T-helper 1 cell treated with Interleukin-12 subunit alpha and Interleukin-12 subunit beta and Interleukin-4 antibody, amounts not matched to agents 30 ng/mL and 1 ng/mL, for 36 hours (primary cell): ENCODE data around the gene MRPS14. TPM values are rescaled to one million over a fixed set of nuclear protein-coding genes. Genes with fewer than 3 reads are reported as not detected.

Experiments
- intact Hi-C: fragments of 100-400 bp; cut with micrococcal nuclease; formaldehyde crosslinking; loops from one replicate; pipeline ENCODE4 v1.15.1; 2024
- total RNA-seq: library from RNA; stranded (reverse); gene quantifications from 2 replicates; pipeline ENCODE4 v1.2.3, GENCODE V29; 2022

The MRPS14 gene
- total RNA-seq, 1 donor from 2014 or later = 30.7 TPM

- intact Hi-C loops = loop anchor here (5.0 kb wide), 2 partner anchors 48 to 1858 kb away; no protein-coding TSS in a partner anchor
Measured at GRCh38 chr1:175024773-175025172, 1.5 kb upstream of the MRPS14 start.

- intact Hi-C loops = loop anchor here (1.0 to 2.0 kb wide), 12 partner anchors 25 to 1547 kb away; partner anchors contain the start of genes CACYBP, CENPL, COP1 and DARS2
Measured at GRCh38 chr1:175023922-175024242, 657 bp upstream of the MRPS14 start.

DNA sequence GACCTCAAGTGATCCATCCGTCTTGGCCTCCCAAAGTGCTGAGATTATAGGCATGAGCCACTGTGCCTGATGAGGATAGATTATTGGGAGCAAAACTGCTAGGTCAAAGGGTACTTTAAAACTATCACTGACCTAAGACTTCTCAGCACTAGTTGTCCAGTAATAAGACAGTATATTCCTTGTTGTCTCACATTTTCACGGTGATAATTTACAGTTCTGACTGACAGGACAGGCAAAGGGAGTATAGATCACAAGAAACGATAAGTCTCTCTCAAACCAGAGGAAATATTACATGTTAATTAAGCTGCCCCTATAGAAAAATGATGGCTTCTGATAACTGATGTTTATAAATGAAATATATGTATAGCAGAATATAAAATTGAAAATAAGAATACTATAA is 3.7 kb downstream of the MRPS14 start:
- intact Hi-C loops = no loop called here

DNA sequence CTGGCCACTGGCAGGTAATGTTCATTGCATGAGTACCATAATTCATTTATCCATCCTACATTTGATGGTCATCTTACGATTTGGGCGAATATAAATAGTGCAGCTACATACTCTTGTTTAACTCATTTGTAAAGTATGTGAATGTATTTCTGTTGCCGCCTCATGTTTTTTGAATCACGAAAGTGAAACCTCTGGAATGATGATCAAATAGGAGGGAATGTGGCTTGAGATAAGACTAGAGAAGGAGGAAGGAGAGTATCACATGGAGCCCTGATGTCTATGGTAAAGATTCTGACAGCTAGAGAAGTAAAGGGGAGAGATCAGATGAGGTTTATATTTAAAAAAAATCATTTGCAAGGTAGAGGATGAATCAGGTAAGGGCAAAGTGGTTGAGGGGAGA is 8.0 kb downstream of the MRPS14 start:
- intact Hi-C loops = no loop called here

DNA sequence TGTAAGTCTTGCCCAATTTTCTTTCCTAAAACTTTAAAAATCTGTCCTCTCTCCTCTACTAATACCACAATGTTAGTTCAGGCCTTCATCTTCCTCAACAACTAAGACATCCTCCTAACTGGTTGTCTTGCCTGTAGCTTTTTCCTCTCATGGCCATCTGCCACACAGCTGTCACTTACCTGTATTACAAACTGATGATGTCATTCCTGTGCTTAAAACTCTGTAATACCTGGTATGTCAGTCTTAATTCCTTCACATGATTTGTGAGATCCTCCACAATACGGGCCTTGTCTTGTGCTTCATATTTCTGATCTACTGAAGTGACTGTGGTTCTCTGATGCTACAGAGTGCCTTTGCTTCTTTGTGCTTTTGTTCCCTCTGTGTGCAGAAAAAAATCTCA is 9.8 kb downstream of the MRPS14 start:
- intact Hi-C loops = no loop called here

DNA sequence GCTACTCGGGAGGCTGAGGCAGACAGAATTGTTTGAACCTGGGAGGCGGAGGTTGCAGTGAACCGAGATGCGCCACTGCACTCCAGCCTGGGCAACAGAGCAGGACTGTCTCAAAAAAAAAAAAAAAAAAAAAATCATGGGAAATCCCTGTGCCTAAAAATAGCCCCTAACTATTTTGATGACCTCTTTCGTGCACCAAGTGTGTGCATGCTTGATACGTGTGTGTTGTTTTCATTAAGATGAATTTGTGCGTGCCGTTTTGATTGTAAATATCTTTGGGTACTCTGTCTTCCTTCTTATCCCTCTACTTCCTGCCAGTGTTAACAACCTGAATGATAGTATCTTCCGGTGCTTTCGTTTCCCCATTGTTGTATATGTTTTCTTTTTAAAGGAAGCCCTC is 13.7 kb downstream of the MRPS14 start:
- intact Hi-C loops = no loop called here

DNA sequence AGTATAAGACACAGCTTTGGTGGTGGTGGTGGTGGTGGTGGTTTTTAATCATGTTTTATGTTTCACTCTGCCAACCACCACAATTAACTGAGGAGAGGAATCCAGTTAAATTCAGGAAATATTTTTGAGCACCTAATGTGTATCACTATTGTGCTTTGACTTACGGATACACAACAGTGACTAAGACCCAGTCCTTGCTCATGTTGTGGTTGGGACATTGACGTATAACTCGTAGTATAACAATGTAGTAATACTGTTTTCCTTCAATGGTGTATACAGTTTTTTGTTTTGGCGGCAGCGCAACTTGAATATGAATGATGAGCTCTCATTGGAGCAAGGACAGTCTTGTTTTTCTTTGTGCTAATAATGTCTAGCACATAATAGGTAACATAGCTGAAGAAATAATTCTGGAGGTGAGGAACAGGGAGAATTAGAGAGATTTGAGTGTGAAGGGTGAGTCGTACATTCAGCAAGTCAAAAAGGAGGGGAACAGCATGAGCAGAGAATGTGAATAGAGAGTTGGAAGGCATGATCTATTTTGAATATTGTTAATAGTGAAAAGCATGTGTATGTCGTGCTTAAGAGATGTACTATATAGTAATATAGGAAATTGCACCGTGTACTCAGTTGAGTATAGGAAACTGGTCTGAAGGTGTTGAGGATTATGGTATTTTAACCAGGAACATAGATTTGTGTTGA is 18.0 kb downstream of the MRPS14 start:
- intact Hi-C loops = no loop called here

- intact Hi-C loops = no loop called here
Measured at GRCh38 chr1:175003521-175003920, 19.7 kb downstream of the MRPS14 start.

DNA sequence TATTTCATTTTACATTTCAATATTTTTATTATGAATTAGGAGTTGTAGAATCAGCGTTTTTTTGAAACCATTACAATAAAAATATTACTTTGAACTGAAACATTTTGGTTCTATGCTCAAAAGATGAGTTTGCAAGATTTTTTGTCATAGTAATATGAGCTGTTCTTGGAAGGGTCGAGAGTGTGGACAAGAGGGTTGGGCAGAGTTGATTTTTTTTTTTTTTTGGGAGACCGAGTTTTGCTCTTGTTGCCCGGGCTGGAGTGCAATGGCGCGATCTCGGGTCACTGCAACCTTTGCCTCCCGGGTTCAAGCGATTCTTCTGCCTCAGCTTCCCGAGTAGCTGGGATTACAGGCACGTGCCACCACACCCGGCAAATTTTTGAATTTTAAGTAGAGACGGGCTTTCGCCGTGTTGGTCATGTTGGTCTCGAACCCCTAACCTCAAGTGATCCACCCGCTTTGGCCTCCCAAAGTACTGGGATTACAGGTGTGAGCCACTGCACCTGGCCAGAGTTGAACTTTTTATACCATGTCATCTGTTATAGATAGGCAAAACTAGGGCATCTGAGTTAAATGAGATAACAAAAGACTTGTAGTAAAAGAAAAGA is 20.2 kb downstream of the MRPS14 start:
- intact Hi-C loops = no loop called here

GRCh38 chr1:175000697-175001187 is 22.5 kb downstream of the MRPS14 start:
- intact Hi-C loops = no loop called here

DNA sequence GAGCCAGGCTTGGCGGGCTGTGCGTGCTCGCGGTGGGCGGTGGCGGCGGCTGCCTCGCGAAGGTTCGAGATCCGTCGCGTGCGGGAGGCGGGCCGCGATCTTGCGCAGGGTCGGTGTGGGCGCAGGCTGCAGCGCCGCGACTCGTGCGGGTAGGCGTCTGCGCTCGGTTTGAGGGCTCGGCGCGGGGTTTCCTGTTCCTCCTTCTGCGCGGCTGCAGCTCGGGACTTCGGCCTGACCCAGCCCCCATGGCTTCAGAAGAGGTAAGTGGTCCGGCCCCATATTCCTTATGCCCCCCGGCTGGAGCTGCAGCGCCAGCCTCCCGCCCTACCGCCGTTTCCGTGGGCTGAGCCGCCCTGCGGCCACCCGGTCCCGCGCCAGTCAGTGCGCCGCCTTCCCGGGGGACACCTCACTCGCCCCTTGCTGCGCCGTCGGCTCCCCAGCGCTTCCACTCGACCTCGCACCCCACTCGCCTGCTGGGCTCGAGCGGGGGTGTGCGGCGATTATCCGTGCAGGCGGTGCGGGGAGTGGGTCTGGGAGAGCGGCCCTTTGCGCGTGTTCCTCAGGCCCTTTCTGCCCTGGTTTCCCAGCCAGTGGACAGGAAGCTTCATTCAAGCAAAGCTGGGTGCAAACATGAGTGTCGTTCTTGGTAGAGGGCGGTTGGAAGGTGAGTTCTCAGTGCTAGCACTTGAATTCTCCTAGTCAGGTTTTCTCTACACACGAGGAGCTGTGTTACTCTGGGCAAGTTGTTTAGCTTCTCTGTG is 23.1 kb downstream of the MRPS14 start, which contains the start of gene CACYBP:
CACYBP (plus strand) TSS at position 12 of the 761 bp plus-strand sequence; CDS start at position 246, 234 bp downstream.
- intact Hi-C loops = loop anchor here (1.0 to 5.0 kb wide), 13 partner anchors 23 to 1523 kb away; partner anchors contain the start of genes CENPL, COP1, DARS2 and MRPS14

- intact Hi-C loops = loop anchor here (1.0 to 5.0 kb wide), 13 partner anchors 24 to 1523 kb away; partner anchors contain the start of genes CENPL, COP1, DARS2 and MRPS14
Measured at GRCh38 chr1:174999216-174999935, 23.8 kb downstream of the MRPS14 start.

DNA sequence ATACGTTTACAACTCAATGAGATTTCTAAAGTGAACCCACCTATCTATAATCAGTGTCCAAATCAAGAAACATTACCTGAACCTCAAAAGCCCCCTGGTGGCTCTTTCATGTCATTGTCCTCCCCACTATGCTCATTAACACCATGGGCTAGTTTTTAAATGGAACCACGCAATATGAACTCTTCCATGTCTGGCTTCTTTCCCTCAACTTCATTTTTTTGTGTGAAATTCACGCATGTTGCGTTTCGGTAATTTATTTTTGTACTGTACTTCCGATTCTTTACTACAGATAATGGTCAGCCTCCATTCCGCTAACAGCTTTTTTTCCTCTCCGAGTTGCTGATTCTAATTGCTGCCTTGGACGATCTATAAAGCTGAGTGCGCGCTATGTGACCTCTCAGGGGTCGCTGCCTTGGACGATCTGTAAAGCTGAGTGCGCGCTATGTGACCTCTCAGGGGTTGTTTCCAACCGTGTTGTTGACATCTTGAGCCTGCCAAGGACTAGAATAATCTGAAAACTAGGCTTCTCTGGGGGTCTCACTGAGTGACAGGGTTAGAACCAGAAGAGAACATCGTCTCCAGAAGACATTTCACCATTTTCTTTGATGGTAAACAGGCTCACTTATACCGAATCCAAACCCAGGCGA is 24.5 kb downstream of the MRPS14 start:
- intact Hi-C loops = loop anchor here (1.0 to 5.0 kb wide), 16 partner anchors 8 to 1522 kb away; partner anchors contain the start of genes CENPL, COP1, DARS2 and MRPS14

- intact Hi-C loops = loop anchor here (5.0 kb wide), 1 partner anchor 740 kb away; no protein-coding TSS in a partner anchor
Measured at GRCh38 chr1:174997041-174997440, 26.2 kb downstream of the MRPS14 start.

GRCh38 chr1:174996476-174996875 is 26.7 kb downstream of the MRPS14 start:
- intact Hi-C loops = loop anchor here (5.0 kb wide), 1 partner anchor 739 kb away; no protein-coding TSS in a partner anchor

- intact Hi-C loops = loop anchor here (5.0 kb wide), 1 partner anchor 739 kb away; no protein-coding TSS in a partner anchor
Measured at GRCh38 chr1:174995916-174996315, 27.3 kb downstream of the MRPS14 start.

DNA sequence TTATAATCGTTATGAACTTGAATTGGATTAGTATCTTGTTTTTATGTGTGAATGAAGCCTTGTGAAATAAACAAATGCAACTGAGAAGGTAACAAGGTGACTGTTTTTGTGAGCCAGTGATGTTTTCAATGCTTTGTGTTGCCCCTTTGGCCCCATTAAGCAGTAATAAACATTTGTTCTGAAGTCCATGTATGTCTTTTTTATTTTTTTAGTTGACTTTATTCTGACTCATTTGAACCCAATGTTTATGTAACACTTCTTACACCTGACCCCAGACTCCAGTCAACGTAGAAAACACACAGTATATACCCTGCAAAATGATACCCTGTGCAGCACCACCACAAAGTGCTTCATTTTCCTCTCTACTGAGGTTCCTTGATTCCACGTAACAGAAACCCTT is 28.1 kb downstream of the MRPS14 start:
- intact Hi-C loops = loop anchor here (5.0 kb wide), 1 partner anchor 738 kb away; no protein-coding TSS in a partner anchor

GRCh38 chr1:174991473-174991872 is 31.8 kb downstream of the MRPS14 start:
- intact Hi-C loops = loop anchor here (2.0 kb wide), 4 partner anchors 27 to 221 kb away; no protein-coding TSS in a partner anchor

DNA sequence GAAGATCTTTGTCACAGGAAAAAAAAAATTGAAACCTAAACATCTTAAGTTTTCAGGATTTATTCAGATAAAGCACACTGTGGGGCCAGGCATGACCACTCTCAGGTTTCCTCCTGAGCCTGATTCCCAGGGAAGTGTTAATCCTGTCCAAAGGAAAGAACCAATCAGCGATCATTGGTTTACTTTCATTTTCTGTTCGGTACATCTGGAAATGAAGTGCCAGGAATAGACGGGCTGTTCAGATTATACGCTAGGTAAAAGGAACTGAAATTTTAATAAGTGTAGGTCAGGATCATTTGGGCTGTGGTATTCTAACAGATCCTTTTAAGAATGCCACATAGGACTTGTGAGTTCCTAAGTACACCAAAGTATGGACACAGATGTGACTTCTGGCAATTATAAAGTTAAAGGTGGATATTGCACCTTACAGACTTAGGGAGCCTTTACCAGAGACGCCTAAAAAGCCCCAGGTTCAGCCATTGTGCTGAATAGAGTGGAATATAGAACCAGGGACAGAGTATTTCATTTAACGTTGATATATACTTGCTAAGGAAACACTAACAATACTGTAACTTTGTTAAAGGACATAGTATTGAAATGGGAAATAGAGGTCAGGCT is 32.7 kb downstream of the MRPS14 start:
- intact Hi-C loops = loop anchor here (1.0 to 2.0 kb wide), 5 partner anchors 8 to 220 kb away; no protein-coding TSS in a partner anchor
